GM21825 (cell line): ENCODE data around the gene HSPA9.
A peak's percentile ranks its signal among the peaks of the same experiment; 100 is the strongest.

Experiments used
- ATAC-seq: cut with Tn5 transposase; IDR thresholded peaks from one replicate; pipeline ENCODE4 v1.9.1; 2021; ENCODE audit warnings: mild to moderate bottlenecking, moderate library complexity; ENCODE audit not compliant: unreplicated experiment

Gene HSPA9

DNA sequence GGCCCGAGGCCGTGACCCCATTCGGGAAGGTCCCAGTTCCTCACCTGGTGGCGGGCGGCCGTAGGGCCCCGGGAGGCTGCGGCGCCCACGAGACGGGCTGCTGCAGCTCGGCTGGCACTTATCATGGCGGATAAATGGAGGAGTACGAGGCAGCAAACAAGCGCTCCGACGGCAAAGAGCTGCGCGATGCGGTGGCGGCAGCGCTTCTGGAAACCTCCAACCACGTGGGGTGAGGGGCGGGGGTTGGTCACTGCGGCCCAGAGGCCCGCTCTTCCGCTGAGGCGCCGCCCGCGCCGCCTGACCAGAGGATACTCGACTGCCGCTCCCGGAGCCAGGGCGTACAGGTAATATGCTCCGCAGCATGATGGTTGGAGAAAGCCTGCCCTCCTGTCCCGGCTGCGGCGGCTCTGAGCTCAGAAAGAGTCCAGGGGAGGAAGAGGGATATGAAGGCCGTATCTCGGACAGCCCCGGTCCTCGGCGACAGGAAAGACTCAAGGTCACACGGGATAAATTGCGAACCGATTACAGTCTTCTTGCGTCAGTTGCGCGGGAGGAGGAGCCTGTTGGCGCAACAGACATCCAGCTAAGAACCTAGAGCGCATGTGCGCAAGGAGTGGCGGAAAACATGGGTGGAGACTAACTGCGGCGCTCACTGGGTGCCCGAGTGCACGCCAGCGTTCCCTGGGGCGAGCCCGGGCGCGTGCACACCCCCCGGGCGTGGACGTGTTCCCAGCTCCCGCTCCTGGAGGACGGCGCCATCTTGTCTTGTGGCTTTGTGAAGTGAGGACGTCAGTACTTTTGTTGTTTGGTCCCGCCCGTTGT, at the start of gene HSPA9:
Gene HSPA9, minus strand, starts transcription at position 208 of the 822 bp plus-strand sequence. Its CDS starts 83 bp downstream, at position 125.
- ATAC-seq, result peak; percentile 88

GRCh38 chr5:138623053-138623452, 47.9 kb upstream of the HSPA9 start:
- no peak for ATAC-seq

DNA sequence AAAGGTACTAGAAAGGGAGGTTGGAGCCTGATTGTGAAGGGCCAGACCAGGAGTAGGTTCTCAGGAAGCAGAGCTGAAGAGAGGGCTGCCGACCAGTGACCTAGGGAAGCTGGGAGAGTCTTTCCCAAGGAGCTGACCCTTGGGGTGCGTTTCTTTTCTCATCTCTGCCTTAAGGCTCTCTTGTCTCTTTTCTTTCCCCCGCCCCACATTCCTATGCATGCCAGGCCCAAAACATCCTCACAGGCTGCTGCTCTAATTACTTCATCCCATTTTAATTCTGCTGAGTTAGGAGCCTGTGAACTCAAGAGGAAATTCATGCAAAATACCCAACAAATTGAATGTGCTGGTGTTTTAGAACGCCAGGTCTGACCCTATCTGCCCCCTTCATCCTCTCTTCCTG, 46.9 kb upstream of the HSPA9 start:
- no peak for ATAC-seq

DNA sequence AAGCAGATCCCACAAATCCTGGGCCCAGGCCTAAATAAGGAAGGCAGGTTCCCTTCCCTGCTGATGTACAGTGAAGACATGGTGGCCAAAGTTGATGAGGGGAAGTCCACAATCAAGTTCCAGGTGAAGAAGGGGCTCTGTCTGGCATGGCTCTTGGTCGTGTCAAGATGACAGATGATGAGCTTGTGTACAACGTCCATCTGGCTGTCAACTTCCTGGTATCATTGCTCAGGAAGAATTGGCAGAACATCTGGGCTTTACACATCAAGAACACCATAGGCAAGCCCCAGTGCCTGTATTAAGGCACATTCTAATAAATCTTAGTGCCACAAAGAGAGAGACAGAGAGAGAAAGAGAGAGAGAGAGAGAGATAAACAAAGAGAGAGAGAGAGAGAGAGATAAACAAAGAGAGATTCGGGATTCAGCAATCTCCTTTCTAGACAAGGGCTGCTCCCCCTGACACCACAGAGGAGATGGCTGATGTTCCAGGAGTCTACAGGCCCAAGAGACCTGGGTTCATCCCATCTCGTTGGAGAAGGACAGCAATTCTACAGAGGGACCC, 45.5 kb upstream of the HSPA9 start:
- ATAC-seq, result no peak

GRCh38 chr5:138616508-138616907, 41.3 kb upstream of the HSPA9 start:
- no peak for ATAC-seq

GRCh38 chr5:138615461-138615860, 40.3 kb upstream of the HSPA9 start:
- no peak for ATAC-seq

GRCh38 chr5:138611678-138612218, 36.5 kb upstream of the HSPA9 start:
- no peak for ATAC-seq

DNA sequence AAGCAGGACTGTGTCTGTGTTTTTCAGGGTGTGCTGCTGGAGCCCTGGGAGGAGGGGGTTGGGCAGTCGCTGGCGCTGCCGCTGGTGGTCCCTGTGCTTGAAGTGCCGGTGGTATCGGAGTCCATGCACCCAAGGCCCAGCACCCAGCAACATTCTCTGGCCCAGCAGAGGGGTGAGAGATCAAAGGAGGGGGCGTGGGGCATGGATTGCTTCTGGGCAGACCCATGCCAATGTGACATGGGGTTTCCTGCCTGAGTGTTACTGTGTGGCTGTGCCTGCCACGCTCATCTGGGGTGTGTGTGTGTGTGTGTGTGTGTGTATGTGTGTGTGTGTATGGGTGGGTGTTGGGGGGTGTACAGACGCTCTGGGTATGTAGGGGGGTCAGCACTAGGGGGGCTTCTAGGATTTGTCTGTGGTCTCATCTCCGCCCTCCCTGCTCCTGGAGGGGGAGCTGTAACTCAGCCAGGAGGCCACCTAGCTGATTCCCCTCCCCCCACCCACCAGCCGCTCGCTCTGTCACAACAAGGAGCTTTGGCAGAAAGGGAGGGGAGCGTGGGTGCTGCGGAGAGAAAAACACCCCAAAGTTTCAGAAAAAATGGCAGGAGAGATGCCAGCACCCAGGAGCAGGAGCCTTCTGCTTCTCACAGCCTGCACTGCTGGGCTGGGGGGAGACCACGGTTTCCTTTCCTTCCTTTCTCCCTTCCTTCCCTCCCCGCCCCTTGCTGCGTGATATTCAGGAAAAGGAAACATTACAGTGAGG, 35.9 kb upstream of the HSPA9 start:
- ATAC-seq, result no peak

DNA sequence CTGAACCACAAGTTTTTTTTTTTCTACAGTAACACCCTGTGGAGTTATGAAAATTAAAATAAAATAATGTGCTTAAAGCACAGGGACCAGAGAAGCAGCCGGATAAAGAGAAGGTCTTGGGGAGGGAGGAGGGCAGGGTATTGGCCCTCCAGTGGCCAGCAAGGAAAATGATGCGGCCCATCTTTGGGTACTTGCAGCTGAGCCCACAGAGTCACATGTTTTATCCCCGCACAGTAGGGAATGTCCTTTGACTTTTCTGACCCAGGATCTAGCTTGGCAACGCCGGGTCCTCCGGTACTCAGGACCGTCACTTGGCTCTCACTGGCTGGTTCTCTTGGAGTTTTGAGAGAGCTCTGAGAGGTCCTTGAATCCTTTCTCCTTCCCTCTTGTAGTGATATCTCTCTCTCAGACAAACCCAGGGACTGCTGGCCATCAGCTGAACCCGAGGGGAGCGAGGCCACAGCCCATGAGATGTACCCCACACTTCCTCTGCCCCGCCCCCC, 35.3 kb upstream of the HSPA9 start:
- no peak for ATAC-seq

GRCh38 chr5:138606378-138607064, 31.3 kb upstream of the HSPA9 start:
- ATAC-seq, result no peak

GRCh38 chr5:138605254-138605972, 30.2 kb upstream of the HSPA9 start:
- ATAC-seq, result peak; percentile 74

- no peak for ATAC-seq
These were observed 29.1 kb upstream of the HSPA9 start for GRCh38 chr5:138604176-138604785.

DNA sequence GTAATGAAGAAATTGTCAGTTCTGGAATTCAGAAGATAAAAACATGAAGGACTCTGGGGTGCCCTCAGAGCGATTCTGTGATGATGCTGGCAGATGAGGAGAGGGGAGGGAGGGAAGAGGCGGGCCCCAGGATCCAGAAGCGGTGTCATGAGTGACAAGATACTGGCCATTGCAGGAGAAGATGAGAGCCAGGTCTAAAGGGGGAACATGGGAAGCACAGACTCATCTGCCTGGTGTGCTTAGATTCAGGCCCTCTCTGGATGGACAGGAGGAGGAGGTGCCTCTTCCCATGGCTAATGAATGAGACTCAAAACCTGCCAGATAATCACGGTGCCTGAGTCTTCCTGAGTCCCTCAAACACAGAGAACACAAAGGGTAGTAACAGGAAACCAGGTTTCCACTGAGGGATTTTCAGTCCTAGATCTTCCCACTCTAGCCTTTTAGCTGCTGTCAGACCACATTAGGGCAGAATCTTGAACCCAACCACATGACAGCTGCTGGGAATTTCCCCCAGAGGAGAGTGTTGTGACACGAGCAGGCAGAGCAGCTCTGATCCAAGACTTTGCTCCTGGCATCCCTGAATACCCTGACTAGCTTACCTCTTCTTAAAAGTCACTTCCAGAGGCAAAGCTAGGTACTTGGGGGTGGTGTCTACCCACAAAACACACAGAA, 28.2 kb upstream of the HSPA9 start:
- peak; percentile 48 for ATAC-seq

GRCh38 chr5:138602371-138603000, 27.3 kb upstream of the HSPA9 start:
- ATAC-seq, result no peak

- no peak for ATAC-seq
These were observed 26.2 kb upstream of the HSPA9 start for GRCh38 chr5:138601444-138601843.

DNA sequence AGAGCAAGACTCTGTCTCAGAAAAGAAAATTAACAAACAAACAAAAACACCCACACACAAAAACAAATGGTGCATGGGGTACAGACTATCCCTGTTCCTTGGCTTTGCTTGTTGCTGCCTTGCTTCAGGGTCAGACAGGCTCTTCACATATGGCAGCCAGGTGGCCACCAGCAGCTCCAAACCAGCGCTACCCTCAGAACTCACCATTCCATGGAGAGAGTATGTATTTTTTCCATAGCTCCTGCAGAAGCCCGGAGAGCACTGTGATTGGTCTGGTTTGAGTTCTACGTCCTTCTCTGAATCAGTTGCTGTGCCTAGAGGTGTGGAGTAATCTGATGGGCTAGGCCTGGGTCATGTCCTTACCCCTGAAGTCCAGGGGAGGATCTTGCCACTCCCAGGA, 25.2 kb upstream of the HSPA9 start:
- no peak for ATAC-seq

DNA sequence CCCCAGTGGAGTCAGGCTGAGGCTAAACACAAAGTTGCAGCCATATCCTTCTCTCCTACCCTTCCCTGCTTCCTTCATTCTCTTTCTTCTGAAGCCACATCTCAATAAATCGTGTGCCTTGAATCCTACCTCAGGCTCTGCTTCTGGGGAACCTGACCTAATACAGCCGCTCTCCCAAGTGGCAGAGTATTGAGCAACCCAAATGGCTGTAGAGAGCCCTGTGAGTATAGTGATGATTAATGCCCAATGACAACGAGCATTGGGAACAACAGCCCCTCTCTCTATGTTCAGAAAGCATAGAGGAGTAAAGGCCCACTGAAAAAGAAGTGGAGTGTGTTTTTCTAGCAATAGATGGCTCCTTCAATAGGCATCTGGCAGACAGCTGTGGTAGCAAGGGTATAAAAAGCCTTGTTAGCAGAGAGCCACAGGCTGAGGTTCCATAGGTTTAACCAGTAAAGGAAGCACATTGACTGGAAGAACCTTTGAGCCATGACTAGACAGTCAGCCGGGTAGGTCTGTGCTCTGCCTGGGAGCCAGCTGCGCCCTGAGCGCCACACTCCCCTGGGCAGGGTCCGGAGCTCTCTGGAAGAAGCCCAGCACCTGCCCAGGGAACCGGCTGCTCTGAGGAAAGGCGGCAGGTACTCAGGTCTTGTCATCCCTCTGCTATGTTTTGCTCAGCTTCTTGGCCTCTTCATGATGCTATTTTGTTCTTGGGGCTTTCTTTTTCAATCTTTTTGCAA, 22.6 kb upstream of the HSPA9 start:
- ATAC-seq, result no peak
